K562 (cell line): ENCODE measurements around the gene MAST3. TPM values are rescaled to one million over a fixed set of nuclear protein-coding genes. Genes with fewer than 3 reads are reported as not detected.

Experiments used
- ARID4B ChIP-seq: sonication (generic); formaldehyde crosslinking; IDR thresholded peaks from 2 replicates; pipeline ENCODE4 v1.8.0; 2022; ENCODE audit warnings: mild to moderate bottlenecking, missing genetic modification reagents
- ATF1 ChIP-seq, 2 experiments: fragments of 450-650 bp in 1 of 2; IDR thresholded peaks; 2 replicates each; pipeline ENCODE4 v1.6.1; 2016; ENCODE audit warnings: missing compliant biosample characterization in 1 of 2, missing genetic modification characterization in 1 of 2
- BRF1 ChIP-seq: IDR thresholded peaks from 3 replicates; pipeline ENCODE4 v1.6.1; 2011; ENCODE audit warnings: borderline replicate concordance, mild to moderate bottlenecking; ENCODE audit not compliant: insufficient read length; ENCODE audit errors: extremely low read depth
- CBX3 ChIP-seq, 2 experiments: IDR thresholded peaks; 1 replicate in 1 of 2; 2 replicates in 1 of 2; pipeline ENCODE4 v1.6.1; 2012; ENCODE audit warnings: inconsistent platforms in 2 of 2, low read length in 2 of 2, borderline replicate concordance in 1 of 2, control low read depth in 1 of 2
- CLOCK ChIP-seq: fragments of 250-450 bp; sonication (Bioruptor Pico); IDR thresholded peaks from 2 replicates; pipeline ENCODE4 v1.4.0; 2020; ENCODE audit warnings: mild to moderate bottlenecking, moderate library complexity, borderline replicate concordance
- CREM ChIP-seq: IDR thresholded peaks from 2 replicates; pipeline ENCODE4 v1.6.1; 2014; ENCODE audit warnings: antibody characterized with exemption, low read depth
- CTBP1 ChIP-seq: fragments of 450-650 bp; IDR thresholded peaks from 2 replicates; pipeline ENCODE4 v1.6.1; 2016; ENCODE audit warnings: borderline replicate concordance
- ELF1 ChIP-seq: fragments of 200-800 bp; sonication (Bioruptor generic); IDR thresholded peaks from 2 replicates; pipeline ENCODE4 v1.6.1; 2016; ENCODE audit warnings: missing genetic modification characterization, missing compliant biosample characterization
- MXD1 ChIP-seq: fragments of 250-450 bp; sonication (Bioruptor Pico); IDR thresholded peaks from 2 replicates; pipeline ENCODE4 v1.8.0; 2021; ENCODE audit warnings: borderline replicate concordance, mild to moderate bottlenecking, moderate library complexity; ENCODE audit not compliant: poor library complexity, severe bottlenecking
- NFXL1 ChIP-seq: fragments of 450-650 bp; formaldehyde crosslinking; IDR thresholded peaks from 2 replicates; pipeline ENCODE4 v1.4.0; 2021; ENCODE audit warnings: mild to moderate bottlenecking
- POLR2AphosphoS5 ChIP-seq: IDR thresholded peaks from 2 replicates; pipeline ENCODE4 v1.6.1; 2011; ENCODE audit warnings: mild to moderate bottlenecking, low read depth, low read length, moderate library complexity; ENCODE audit not compliant: control insufficient read depth, insufficient read depth
- RBM22 ChIP-seq: fragments of 200-400 bp; formaldehyde crosslinking; IDR thresholded peaks from 2 replicates; pipeline ENCODE4 v1.6.1; 2018; ENCODE audit warnings: low read length, low read depth; ENCODE audit not compliant: poor library complexity, severe bottlenecking
- ZBTB7A ChIP-seq: IDR thresholded peaks from 2 replicates; pipeline ENCODE4 v1.6.1; 2011; ENCODE audit warnings: low read depth, mild to moderate bottlenecking, low read length, moderate library complexity, borderline replicate concordance; ENCODE audit not compliant: control insufficient read depth
- ZC3H8 ChIP-seq: fragments of 450-650 bp; IDR thresholded peaks from 2 replicates; pipeline ENCODE4 v1.6.1; 2017
- ZFPM2 ChIP-seq: fragments of 250-450 bp; sonication (Bioruptor Pico); IDR thresholded peaks from 2 replicates; pipeline ENCODE4 v1.5.1; 2022; ENCODE audit warnings: mild to moderate bottlenecking
- ZNF212 ChIP-seq: fragments of 450-650 bp; formaldehyde crosslinking; IDR thresholded peaks from 2 replicates; pipeline ENCODE4 v1.4.0; 2020; ENCODE audit warnings: mild to moderate bottlenecking
- ZNF740 ChIP-seq, 3 experiments: fragments of 200-800 bp in 1 of 3; sonication (Bioruptor generic) in 1 of 3; sonication (generic) in 1 of 3; formaldehyde crosslinking in 1 of 3; IDR thresholded peaks; 2 replicates each; pipeline versions ENCODE4 v1.6.1 to v1.8.0; 2016 to 2022; ENCODE audit warnings: mild to moderate bottlenecking in 2 of 3, missing compliant biosample characterization in 2 of 3, missing genetic modification characterization in 2 of 3, missing genetic modification reagents in 1 of 3
- ZNF780A ChIP-seq: fragments of 250-450 bp; sonication (Bioruptor Pico); IDR thresholded peaks from 2 replicates; pipeline ENCODE4 v1.5.0; 2021; ENCODE audit warnings: mild to moderate bottlenecking
- polyA plus RNA-seq, 8 experiments: library from polyadenylated mRNA; depleted of rRNA in 4 of 8; stranded (reverse) in 5 of 8; unstranded in 3 of 8; fragments of >200 nt; fragmentation: Nextera tagmentation in 2 of 8; fragmentation: Illumina TruSeq in 1 of 8; extraction: Ambion mirVana in 2 of 8; extraction: Trizol in 1 of 8; gene quantifications; 2 replicates each; pipeline versions ENCODE4 v1.2.1 to v1.2.3, GENCODE V29; 2011 to 2014; ENCODE audit warnings: inconsistent platforms in 1 of 8, missing spikeins in 1 of 8
- total RNA-seq, 7 experiments: library from RNA; depleted of rRNA in 6 of 7; stranded (reverse); fragments of >200 nt in 6 of 7; fragmentation: Illumina TruSeq in 2 of 7; extraction: Trizol in 2 of 7; gene quantifications; 2 replicates each; pipeline versions ENCODE4 v1.2.1 to v1.2.3, GENCODE V29; 2011 to 2021; ENCODE audit warnings: low replicate concordance in 1 of 7

Gene MAST3
- total and polyA plus RNA-seq, 9 of the 15 experiments (the other 6 are each of a cell fraction or from before 2014, with no cell fraction given): 0.94 to 9.9 (median 2.4) TPM

- TF ChIP-seq ARID4B (CRISPR knock-in tag) (no peak; the same call in 1 of the 2 replicates), ZC3H8 (no peak), ZBTB7A (peak; percentile 41), RBM22 (peak; percentile 60), ELF1 (tag) (no peak), NFXL1 (CRISPR knock-in tag) (no peak), MXD1 (peak; percentile 30), CLOCK (CRISPR knock-in tag) (no peak), ZFPM2 (CRISPR knock-in tag) (no peak), ZNF212 (CRISPR knock-in tag) (no peak), ZNF780A (CRISPR knock-in tag) (no peak), ATF1 (CRISPR knock-in tag; IDR thresholded peaks at IDR 0.05) (no peak), ATF1 (tag; IDR thresholded peaks at IDR 0.05) (peak; percentile 54; the same call in 1 of the 2 replicates), ZNF740 (CRISPR knock-in tag; IDR thresholded peaks at IDR 0.05) (peak; percentile 40; the same call in 1 of the 2 replicates), ZNF740 (tag; IDR thresholded peaks at IDR 0.05) (no peak), CREM (peak; percentile 70), POLR2AphosphoS5 (peak; percentile 73), BRF1 (no peak), CTBP1 (peak; percentile 72; the same call in 1 of the 2 replicates), CBX3 (IDR thresholded peaks at IDR 0.05; ENCODE audit: borderline replicate concordance in 1 of 2, low read length in 2 of 2) (peak in 1 of 2 experiments; percentile 50; a peak in 1 of 3 replicates)
These were observed 59.4 kb downstream of the MAST3 start (continued) for GRCh38 chr19:18156841-18157464.
